OCI-LY1 (cell line): ENCODE measurements around the gene AKAP1.

Experiments used
- CTCF ChIP-seq: fragments of 200-600 bp; sonication (generic), shearing (Covaris generic); IDR thresholded peaks from 2 replicates; pipeline ENCODE4 v1.5.1; 2017; ENCODE audit warnings: mild to moderate bottlenecking, antibody characterized with exemption, low read length, moderate library complexity, mixed read lengths
- EZH2 ChIP-seq: fragments of 200-600 bp; sonication (generic), shearing (Covaris generic); IDR thresholded peaks from 2 replicates; pipeline ENCODE4 v1.8.0; 2017; ENCODE audit warnings: borderline replicate concordance, mixed run types, mild to moderate bottlenecking, antibody characterized with exemption, low read length, moderate library complexity, mixed read lengths

- TF ChIP-seq CTCF (no peak), EZH2 (no peak)
Measured at GRCh38 chr17:57077000-57077399, 8.0 kb upstream of the AKAP1 start.
